IMR-90 (cell line): Measurements from ENCODE around the gene DNMT3L. TPM values are rescaled to one million over a fixed set of nuclear protein-coding genes. Genes with fewer than 3 reads are reported as not detected.
A peak's percentile ranks its signal among the peaks of the same experiment; 100 is the strongest.

Experiments used
- ATAC-seq: fragments of 200-7000 bp; cut with Tn5 transposase; 2 replicates; pipeline ENCODE4 v1.9.1; 2020; ENCODE audit warnings: low read depth, mild to moderate bottlenecking, moderate library complexity
- BruUV-seq: library from RNA; stranded (reverse); fragments of 400-500 nt; replicated peaks from 2 replicates; lab custom pipeline; 2021; lab: Mats Ljungman, UMichigan
- CTCF ChIA-PET: fragments of 300-600 bp; formaldehyde crosslinking; extraction: SDS; loops from one replicate; lab custom pipeline; 2021; ENCODE audit warnings: antibody characterized with exemption; lab: Yijun Ruan, JAX
- POLR2A ChIA-PET: fragments of 300-600 bp; sonication (Branson Sonifier 250); formaldehyde crosslinking; loops from one replicate; lab custom pipeline; 2022; ENCODE audit warnings: antibody characterized with exemption; ENCODE audit not compliant: unreplicated experiment; lab: Charles Lee
- DNase-seq: peaks from one replicate; pipeline ENCODE4 v3.0.0; 2013
- H2AFZ ChIP-seq: replicated peaks from 2 replicates; pipeline ENCODE3; 2013; ENCODE audit warnings: low read length, mild to moderate bottlenecking; ENCODE audit not compliant: poor library complexity
- H2AK5ac ChIP-seq: 2 replicates; pipeline ENCODE4 v1.6.1; 2013; ENCODE audit warnings: low read depth, low read length, inconsistent platforms
- H2AK9ac ChIP-seq: replicated peaks from 2 replicates; pipeline ENCODE3; 2013; ENCODE audit warnings: mild to moderate bottlenecking, low read depth, low read length, moderate library complexity; ENCODE audit not compliant: poor library complexity
- H2BK120ac ChIP-seq: 2 replicates; pipeline ENCODE4 v1.6.1; 2013; ENCODE audit warnings: low read depth, low read length, inconsistent platforms
- H2BK15ac ChIP-seq: 3 replicates; pipeline ENCODE4 v1.6.1; 2013; ENCODE audit warnings: low read depth, low read length, inconsistent platforms
- H2BK20ac ChIP-seq: 2 replicates; pipeline ENCODE4 v1.6.1; 2013; ENCODE audit warnings: low read depth, mild to moderate bottlenecking, inconsistent platforms, low read length, moderate library complexity
- H2BK5ac ChIP-seq: 2 replicates; pipeline ENCODE4 v1.6.1; 2013; ENCODE audit warnings: mild to moderate bottlenecking, low read depth, low read length, inconsistent platforms; ENCODE audit not compliant: poor library complexity, severe bottlenecking
- H3K14ac ChIP-seq: replicated peaks from 2 replicates; pipeline ENCODE4 v1.6.1; 2013; ENCODE audit warnings: low read depth, low read length, inconsistent platforms
- H3K18ac ChIP-seq: 2 replicates; pipeline ENCODE4 v1.6.1; 2013; ENCODE audit warnings: low read depth, low read length, control low read depth
- H3K23ac ChIP-seq: 2 replicates; pipeline ENCODE4 v1.6.1; 2013; ENCODE audit warnings: low read depth, low read length, inconsistent platforms
- H3K27ac ChIP-seq: 2 replicates; pipeline ENCODE4 v1.5.1; 2013; ENCODE audit warnings: mild to moderate bottlenecking, control low read depth, low read length; ENCODE audit not compliant: insufficient read depth
- H3K27me3 ChIP-seq: 2 replicates; pipeline ENCODE4 v1.6.1; 2013; ENCODE audit warnings: low read length; ENCODE audit not compliant: control insufficient read depth, insufficient read depth
- H3K36me3 ChIP-seq: 2 replicates; pipeline ENCODE4 v1.6.1; 2013; ENCODE audit warnings: low read length, mixed read lengths; ENCODE audit not compliant: control insufficient read depth, insufficient read depth
- H3K4ac ChIP-seq: 2 replicates; pipeline ENCODE4 v1.6.1; 2013; ENCODE audit warnings: low read depth, low read length, inconsistent platforms
- H3K4me1 ChIP-seq: 2 replicates; pipeline ENCODE4 v1.6.1; 2013; ENCODE audit warnings: low read length, mixed read lengths; ENCODE audit not compliant: control insufficient read depth, insufficient read depth
- H3K4me2 ChIP-seq: 2 replicates; pipeline ENCODE4 v1.6.1; 2013; ENCODE audit warnings: low read depth, mild to moderate bottlenecking, control low read depth, low read length, moderate library complexity
- H3K4me3 ChIP-seq: 2 replicates; pipeline ENCODE4 v1.5.1; 2013; ENCODE audit warnings: low read depth, mild to moderate bottlenecking, control low read depth, low read length, moderate library complexity; ENCODE audit not compliant: insufficient read depth
- H3K56ac ChIP-seq: 2 replicates; pipeline ENCODE4 v1.6.1; 2013; ENCODE audit warnings: low read length, inconsistent platforms; ENCODE audit not compliant: insufficient read depth; ENCODE audit errors: extremely low read depth
- H3K79me1 ChIP-seq, 2 experiments: 2 replicates each; pipeline ENCODE4 v1.6.1; 2013; ENCODE audit warnings: low read length in 2 of 2, inconsistent platforms in 1 of 2, low read depth in 1 of 2
- H3K9ac ChIP-seq: 2 replicates; pipeline ENCODE4 v1.6.1; 2013; ENCODE audit warnings: low read depth, low read length, control low read depth
- H3K9me1 ChIP-seq: 2 replicates; pipeline ENCODE4 v1.6.1; 2013; ENCODE audit warnings: low read length, inconsistent platforms; ENCODE audit not compliant: insufficient read depth
- H3K9me3 ChIP-seq: 2 replicates; pipeline ENCODE4 v1.6.1; 2013; ENCODE audit warnings: low read length; ENCODE audit not compliant: control insufficient read depth, insufficient read depth
- H4K20me1 ChIP-seq: 2 replicates; pipeline ENCODE4 v1.6.1; 2013; ENCODE audit warnings: low read length, inconsistent platforms; ENCODE audit not compliant: insufficient read depth
- H4K5ac ChIP-seq: 2 replicates; pipeline ENCODE4 v1.6.1; 2013; ENCODE audit warnings: mild to moderate bottlenecking, low read depth, low read length, control low read depth
- H4K8ac ChIP-seq, 2 experiments: 2 replicates each; pipeline ENCODE4 v1.6.1; 2013; ENCODE audit warnings: low read depth in 2 of 2, low read length in 2 of 2, control low read depth in 1 of 2, inconsistent platforms in 1 of 2
- H4K91ac ChIP-seq: 2 replicates; pipeline ENCODE4 v1.6.1; 2013; ENCODE audit warnings: low read depth, low read length, inconsistent platforms; ENCODE audit not compliant: insufficient read depth
- BHLHE40 ChIP-seq: fragments of 150-350 bp; IDR thresholded peaks from 2 replicates; pipeline ENCODE4 v1.6.1; 2016; ENCODE audit warnings: mild to moderate bottlenecking, low read depth, low read length
- CEBPB ChIP-seq: IDR thresholded peaks from 2 replicates; pipeline ENCODE4 v1.6.1; 2012; ENCODE audit warnings: low read depth, low read length, improper control_type of control experiment
- CHD1 ChIP-seq: IDR thresholded peaks from 2 replicates; pipeline ENCODE4 v1.6.1; 2012; ENCODE audit warnings: low read depth, low read length, improper control_type of control experiment
- FOS ChIP-seq: fragments of 150-350 bp; IDR thresholded peaks from 2 replicates; pipeline ENCODE4 v1.6.1; 2016; ENCODE audit warnings: low read depth, low read length
- MAFK ChIP-seq: IDR thresholded peaks from 2 replicates; pipeline ENCODE4 v1.6.1; 2012; ENCODE audit warnings: low read depth, low read length, improper control_type of control experiment
- MAZ ChIP-seq: IDR thresholded peaks from 2 replicates; pipeline ENCODE4 v1.6.1; 2012; ENCODE audit warnings: low read depth, mild to moderate bottlenecking, low read length, improper control_type of control experiment, moderate library complexity, borderline replicate concordance
- MXI1 ChIP-seq: IDR thresholded peaks from 2 replicates; pipeline ENCODE4 v1.6.1; 2012; ENCODE audit warnings: low read depth, mild to moderate bottlenecking, low read length, moderate library complexity, borderline replicate concordance
- NFE2L2 ChIP-seq: fragments of 150-350 bp; IDR thresholded peaks from 2 replicates; pipeline ENCODE4 v1.6.1; 2016; ENCODE audit warnings: low read depth, mild to moderate bottlenecking, low read length
- POLR2A ChIP-seq: IDR thresholded peaks from 2 replicates; pipeline ENCODE4 v1.6.1; 2012; ENCODE audit warnings: mild to moderate bottlenecking, low read depth, low read length
- RAD21 ChIP-seq: IDR thresholded peaks from 2 replicates; pipeline ENCODE4 v1.6.1; 2012; ENCODE audit warnings: low read length, improper control_type of control experiment
- RCOR1 ChIP-seq: IDR thresholded peaks from 2 replicates; pipeline ENCODE4 v1.6.1; 2012; ENCODE audit warnings: mild to moderate bottlenecking, low read length, improper control_type of control experiment; ENCODE audit not compliant: insufficient replicate concordance
- RFX5 ChIP-seq: IDR thresholded peaks from 2 replicates; pipeline ENCODE4 v1.8.0; 2012; ENCODE audit warnings: low read depth, mild to moderate bottlenecking, low read length, moderate library complexity
- SMC3 ChIP-seq: fragments of 150-350 bp; IDR thresholded peaks from 2 replicates; pipeline ENCODE4 v1.6.1; 2016; ENCODE audit warnings: low read depth, mild to moderate bottlenecking, antibody characterized with exemption, low read length, moderate library complexity
- WGBS, 2 experiments: methylation state at CpG; one replicate each; pipeline versions ENCODE4 v1.1.5 to v1.1.7; 2013; ENCODE audit warnings: missing lambda C conversion rate in 2 of 2; ENCODE audit not compliant: insufficient read length in 1 of 2; ENCODE audit errors: extremely low coverage in 2 of 2; 5-methylcytosine and 5-hydroxymethylcytosine counted together
- dilution Hi-C: fragments of 300-500 bp; cut with HindIII; formaldehyde crosslinking; loops from one replicate; pipeline ENCODE4 v1.14.3; 2018; ENCODE audit warnings: low sequenced_read_pairs; ENCODE audit not compliant: unreplicated experiment
- in situ Hi-C: fragments of 300-500 bp; cut with MboI; formaldehyde crosslinking; loops from 3 replicates; pipeline ENCODE4 v1.14.3; 2019; ENCODE audit warnings: low sequenced_read_pairs, inconsistent platforms, mixed read lengths
- intact Hi-C: fragments of 100-400 bp; cut with micrococcal nuclease; formaldehyde crosslinking; loops from 2 replicates; pipeline ENCODE4 v1.10.0; 2022
- polyA plus RNA-seq, 3 experiments: library from polyadenylated mRNA; depleted of rRNA; stranded (reverse); fragments of >200 nt; gene quantifications; 2 replicates each; pipeline ENCODE4 v1.2.3, GENCODE V29; 2012; ENCODE audit warnings: low replicate concordance in 1 of 3
- total RNA-seq: library from RNA; depleted of rRNA; stranded (reverse); fragments of >200 nt; gene quantifications from 2 replicates; pipeline ENCODE4 v1.2.3, GENCODE V29; 2012
- TF ChIP-seq, protein P1 (sequence below): conservative IDR thresholded peaks from 2 replicates; pipeline ENCODE4 v1.5.1; 2012; ENCODE audit warnings: mild to moderate bottlenecking, low read depth, low read length, improper control_type of control experiment
- TF ChIP-seq, protein P2 (sequence below): fragments of 150-350 bp; IDR thresholded peaks from 2 replicates; pipeline ENCODE4 v1.6.1; 2017; ENCODE audit warnings: mild to moderate bottlenecking, antibody characterized with exemption, low read length, low read depth

The DNMT3L gene
- total and polyA plus RNA-seq, 2 of the 4 experiments (the other 2 are of a cell fraction): not detected

DNA sequence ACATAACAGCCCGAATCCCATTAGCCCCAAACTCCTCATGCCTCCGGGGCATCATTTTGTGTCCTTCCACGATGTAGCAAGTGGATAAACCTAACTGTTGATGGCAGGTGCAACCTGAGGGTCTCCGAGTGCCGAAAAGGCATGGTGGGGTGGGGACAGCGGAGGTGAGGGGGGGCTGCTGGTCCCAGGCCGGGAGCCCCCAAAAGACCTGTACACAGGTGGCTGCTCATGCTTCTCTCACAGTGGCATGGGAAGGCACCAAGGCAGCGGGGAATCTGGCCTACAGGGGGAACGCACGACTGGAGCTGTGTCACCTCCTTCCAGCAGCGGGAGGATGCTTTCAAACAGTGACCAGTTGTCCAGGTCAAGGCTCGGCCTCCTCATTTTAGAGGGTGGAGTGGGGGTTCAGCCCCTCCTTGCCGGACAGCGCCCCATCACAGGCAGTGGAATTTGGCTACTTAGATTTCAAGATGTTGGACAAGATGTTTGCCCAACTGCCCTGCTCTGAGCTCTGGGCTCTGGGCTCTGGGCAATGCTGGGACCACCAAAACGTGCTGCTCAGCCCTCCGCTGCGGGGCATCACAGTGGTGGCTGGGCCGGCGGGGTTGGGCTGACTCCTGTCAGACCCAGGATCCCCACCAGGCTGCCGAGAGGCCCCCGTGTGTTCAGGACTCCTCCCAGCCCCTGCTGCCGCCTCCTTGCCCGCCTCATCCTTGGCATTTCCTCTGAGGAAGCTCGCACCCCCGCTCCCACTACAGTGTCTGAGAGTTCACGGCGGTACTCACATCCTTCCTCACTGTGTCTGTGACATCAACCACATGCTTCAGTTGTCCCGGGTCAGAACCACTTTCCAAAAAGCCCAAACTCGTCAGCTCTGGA is 7.6 kb downstream of the DNMT3L start:
- dilution Hi-C loops (no loop called here), in situ Hi-C loops (no loop called here), intact Hi-C loops (no loop called here)
- Histone ChIP-seq H4K91ac (no peak overlapping the region), H3K9me1 (no peaks in the 10 kb centered on the region), H4K5ac (no peak overlapping the region), H2BK5ac (no peak overlapping the region), H3K18ac (no peak overlapping the region), H2AK5ac (no peak overlapping the region), H3K36me3 (no peaks in the 10 kb centered on the region), H3K4me3 (no peak overlapping the region), H3K23ac (no peak overlapping the region), H2BK20ac (no peak overlapping the region), H2AK9ac (no peak overlapping the region), H2BK15ac (no peak overlapping the region), H3K14ac (no peak overlapping the region), H3K9ac (no peak overlapping the region), H3K4me1 (no peaks in the 10 kb centered on the region), H3K27ac (no peak overlapping the region), H3K4ac (no peak overlapping the region), H3K56ac (no peak overlapping the region), H2AFZ (peak overlapping the region; percentile 43), H3K4me2 (no peak overlapping the region), H3K79me1 (no peaks in the 10 kb centered on the region), H3K9me3 (no peaks in the 10 kb centered on the region; the same call in 1 of the 2 replicates), H4K8ac (no peak overlapping the region), H4K20me1 (no peaks in the 10 kb centered on the region), H2BK120ac (no peak overlapping the region), H3K27me3 (peaks cover 13% of the 10 kb centered on the region; the same call in 1 of the 2 replicates)
- ChIA-PET CTCF (no interaction called here), POLR2A (no interaction called here)
- WGBS, 2 experiments: 38% methylated on average over 7 of the region's 29 CpGs; no CpG with 5 or more reads in 1 of the 2 experiments
- ATAC-seq (no peak; the same call in 1 of the 2 replicates), DNase-seq (no peak)
- BruUV-seq: no TSS peak
- TF ChIP-seq BHLHE40 (no peak), RAD21 (no peak), NFE2L2 (no peak), FOS (no peak), POLR2A (no peak), RFX5 (no peak), MAZ (no peak), MAFK (no peak), CEBPB (no peak), RCOR1 (no peak), CHD1 (no peak), MXI1 (no peak), SMC3 (no peak)
- TF ChIP-seq, protein P1, sequence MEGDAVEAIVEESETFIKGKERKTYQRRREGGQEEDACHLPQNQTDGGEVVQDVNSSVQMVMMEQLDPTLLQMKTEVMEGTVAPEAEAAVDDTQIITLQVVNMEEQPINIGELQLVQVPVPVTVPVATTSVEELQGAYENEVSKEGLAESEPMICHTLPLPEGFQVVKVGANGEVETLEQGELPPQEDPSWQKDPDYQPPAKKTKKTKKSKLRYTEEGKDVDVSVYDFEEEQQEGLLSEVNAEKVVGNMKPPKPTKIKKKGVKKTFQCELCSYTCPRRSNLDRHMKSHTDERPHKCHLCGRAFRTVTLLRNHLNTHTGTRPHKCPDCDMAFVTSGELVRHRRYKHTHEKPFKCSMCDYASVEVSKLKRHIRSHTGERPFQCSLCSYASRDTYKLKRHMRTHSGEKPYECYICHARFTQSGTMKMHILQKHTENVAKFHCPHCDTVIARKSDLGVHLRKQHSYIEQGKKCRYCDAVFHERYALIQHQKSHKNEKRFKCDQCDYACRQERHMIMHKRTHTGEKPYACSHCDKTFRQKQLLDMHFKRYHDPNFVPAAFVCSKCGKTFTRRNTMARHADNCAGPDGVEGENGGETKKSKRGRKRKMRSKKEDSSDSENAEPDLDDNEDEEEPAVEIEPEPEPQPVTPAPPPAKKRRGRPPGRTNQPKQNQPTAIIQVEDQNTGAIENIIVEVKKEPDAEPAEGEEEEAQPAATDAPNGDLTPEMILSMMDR: no peak
- TF ChIP-seq, protein P2, sequence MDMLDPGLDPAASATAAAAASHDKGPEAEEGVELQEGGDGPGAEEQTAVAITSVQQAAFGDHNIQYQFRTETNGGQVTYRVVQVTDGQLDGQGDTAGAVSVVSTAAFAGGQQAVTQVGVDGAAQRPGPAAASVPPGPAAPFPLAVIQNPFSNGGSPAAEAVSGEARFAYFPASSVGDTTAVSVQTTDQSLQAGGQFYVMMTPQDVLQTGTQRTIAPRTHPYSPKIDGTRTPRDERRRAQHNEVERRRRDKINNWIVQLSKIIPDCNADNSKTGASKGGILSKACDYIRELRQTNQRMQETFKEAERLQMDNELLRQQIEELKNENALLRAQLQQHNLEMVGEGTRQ: no peak
